ENCODE measurements around the gene BPGM.
"Not testable (repeated sequence)": the region's sequence is repeated elsewhere in the genome, so short reads cannot be mapped to it uniquely, and the experiment has no call there.

BPGM gene

DNA sequence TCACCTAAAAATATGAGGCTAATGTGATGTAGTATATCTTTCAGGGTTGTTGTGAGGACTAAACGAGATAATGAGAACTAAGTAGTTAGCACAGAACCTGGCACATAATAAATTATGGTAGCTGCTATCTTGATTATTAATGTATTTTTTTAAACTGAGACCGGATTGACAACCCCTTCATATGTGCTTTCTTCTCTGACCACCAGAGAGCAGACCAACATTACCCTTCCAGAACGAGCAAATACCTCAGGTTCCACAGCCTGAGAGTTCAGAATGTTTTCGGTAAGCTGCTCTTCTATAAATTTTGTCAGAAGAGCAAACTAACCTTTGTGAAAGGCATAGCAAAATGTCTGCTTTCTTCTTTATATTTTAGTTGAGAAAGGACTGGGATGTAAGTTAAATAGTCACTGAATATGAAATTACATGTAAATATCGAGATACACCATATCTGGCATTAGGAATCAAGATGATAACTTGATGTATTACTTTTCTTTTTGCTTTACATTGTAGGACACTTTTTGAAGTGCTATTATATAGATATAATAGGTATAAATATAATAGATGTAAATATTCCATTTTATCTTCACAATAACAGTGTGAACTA is 13.6 kb upstream of the BPGM start:
- peak in 1 of 4 experiments; percentile 1 for DNase-seq

- no peak for DNase-seq
Observed at GRCh38 chr7:134636008-134636449, 10.6 kb upstream of the BPGM start.

GRCh38 chr7:134637441-134637840 is 9.2 kb upstream of the BPGM start:
- no peak for DNase-seq

GRCh38 chr7:134637934-134638719 is 8.5 kb upstream of the BPGM start:
- no peak for DNase-seq

DNA sequence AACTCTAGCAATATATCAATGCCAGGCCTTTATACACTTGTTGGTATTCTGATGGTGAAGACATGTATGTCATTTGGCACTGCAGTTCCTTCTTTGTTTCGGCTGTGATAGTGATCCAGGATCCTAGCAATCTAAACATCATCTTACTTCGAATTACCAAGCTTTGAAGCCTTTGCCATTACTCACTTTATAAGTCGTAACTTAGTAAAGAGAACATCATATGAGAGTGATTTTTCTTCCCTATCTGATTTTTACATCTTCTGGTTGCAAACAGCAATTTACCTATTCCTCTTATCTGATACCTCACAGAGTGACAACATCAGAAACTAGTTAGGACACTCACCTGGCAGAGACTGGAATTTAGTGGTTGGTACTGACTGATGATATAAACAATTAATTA is 7.6 kb upstream of the BPGM start:
- DNase-seq: no peak

GRCh38 chr7:134639683-134640279 is 6.9 kb upstream of the BPGM start:
- DNase-seq: no peak

DNA sequence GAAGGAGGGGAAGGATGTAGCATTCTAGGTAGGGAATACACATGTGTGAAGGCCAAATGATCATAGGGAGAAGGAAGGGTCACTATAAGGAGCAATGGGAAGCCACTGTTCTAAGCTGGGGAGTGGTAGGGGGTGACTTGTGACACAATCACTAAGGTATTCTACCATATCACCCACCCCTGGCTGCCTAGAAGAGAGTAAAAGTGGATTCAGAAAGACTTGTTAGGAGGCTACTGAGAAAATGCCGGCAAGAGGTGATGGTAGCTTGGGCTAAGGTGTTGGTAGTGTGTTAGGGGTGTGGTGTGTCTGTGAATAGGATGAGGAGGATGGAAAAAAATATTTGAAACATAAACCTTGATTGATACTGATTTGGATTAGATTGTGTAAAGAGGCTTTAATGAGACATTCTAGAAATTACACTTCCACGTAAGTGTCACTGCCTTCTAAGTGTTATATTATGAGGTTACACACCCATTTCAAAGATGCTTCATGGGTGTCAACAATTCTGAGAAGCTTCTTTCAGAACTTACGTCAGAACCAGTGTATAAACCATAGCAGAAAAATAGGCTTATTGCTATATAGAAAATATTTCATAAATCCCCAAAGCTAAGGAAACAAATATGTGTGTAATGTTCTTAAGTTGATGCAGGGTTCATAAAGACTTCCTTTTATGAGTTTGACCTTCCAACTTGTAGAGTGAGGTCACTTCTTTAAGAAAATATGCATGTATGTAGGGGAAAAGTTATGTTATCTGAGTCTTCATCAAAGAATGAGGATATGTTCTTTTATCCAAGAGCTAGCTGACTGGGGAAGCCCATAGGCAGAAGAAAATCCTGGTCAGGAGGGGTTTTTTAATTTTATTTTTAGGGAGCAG is 5.6 kb upstream of the BPGM start:
- DNase-seq: no peak

- DNase-seq: not testable (repeated sequence)
Observed at GRCh38 chr7:134641981-134642380, 4.7 kb upstream of the BPGM start.

- DNase-seq: no peak
Observed at GRCh38 chr7:134643131-134643530, 3.5 kb upstream of the BPGM start.

DNA sequence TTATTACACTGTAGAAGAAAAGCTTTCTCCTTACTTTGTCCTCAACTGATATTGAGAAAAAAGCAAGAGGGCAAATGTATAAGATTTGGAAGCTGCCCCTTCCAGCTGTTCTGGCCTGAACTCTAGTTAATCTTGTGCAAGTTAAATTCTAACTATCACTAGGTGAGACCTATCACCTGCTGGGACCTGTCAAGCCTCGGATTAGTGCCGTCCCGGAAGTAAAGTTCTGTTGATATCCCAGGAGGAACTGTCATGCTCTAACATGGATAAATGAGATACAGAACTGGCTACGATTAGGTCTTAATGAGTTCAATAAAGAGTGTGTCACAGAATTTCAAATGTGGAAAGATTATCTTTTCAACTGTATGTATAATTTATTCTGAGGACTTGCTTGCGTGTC is 1.2 kb upstream of the BPGM start:
- no peak for DNase-seq

DNA sequence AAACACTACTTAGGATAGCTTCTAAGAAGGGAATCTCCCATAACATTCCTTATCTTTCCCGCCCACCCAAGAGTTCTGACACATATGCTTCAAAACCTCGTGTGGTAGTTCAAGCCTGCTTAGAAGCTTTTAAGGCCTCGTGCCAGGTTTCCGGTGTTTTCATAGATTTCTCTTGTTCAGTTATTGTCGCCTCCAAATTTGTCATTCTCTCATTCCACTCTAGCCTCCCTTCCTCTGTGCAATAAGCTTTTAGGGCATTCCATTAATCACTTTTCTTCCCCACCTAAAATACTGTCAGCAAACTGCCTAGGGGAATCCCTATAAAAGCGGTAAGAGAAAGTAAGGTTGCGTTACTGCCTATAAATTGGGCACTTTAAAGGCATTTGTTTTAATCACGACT is 718 bp upstream of the BPGM start:
- DNase-seq: peak in 1 of 4 experiments; percentile 0

GRCh38 chr7:134648456-134648855 is 1.8 kb downstream of the BPGM start:
- no peak for DNase-seq

DNA sequence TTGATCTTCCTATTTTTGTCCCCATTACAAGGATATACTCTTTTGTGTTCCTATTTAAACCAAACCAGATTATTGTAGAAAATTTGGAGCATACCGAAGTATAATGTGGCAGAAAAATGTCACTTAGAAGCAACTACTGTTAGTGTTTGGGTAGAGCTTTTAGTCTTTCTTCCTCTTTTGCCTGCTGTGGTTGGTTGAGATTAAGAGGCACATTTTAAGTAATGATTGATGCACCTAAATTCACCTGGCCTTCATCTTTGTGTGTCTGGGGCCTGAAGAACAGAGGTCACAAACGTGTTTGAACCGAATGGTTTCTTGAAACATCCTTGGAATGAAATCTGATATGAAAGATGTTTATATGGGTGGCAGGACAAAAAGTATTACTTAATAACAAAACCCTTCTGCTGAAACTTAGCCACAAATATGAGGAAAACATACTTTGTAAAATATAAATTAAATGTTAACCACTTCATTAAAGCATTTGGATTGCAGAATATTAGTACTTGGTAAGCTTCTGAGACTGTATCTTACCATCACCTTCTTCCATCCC is 2.6 kb downstream of the BPGM start:
- DNase-seq: no peak

DNA sequence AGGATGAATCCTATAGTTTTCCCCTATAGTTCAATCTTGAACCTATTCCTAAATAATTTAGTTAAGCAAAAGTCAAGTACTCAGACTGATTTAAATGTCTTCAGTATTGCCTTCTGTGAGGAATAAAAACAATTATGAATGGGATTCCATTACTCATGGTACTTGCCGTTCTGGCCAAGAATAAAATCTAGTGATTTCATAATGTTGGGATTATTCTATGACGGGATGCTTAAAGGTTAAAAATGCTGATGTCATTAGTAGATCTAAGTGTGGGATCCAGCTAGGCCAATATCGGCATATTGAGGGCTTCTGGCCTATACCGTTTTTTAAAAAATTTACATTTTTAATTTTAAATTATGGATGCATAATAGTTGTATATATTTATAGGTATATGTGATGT is 5.3 kb downstream of the BPGM start:
- DNase-seq: no peak

- DNase-seq: no peak
Observed at GRCh38 chr7:134654104-134654775, 7.6 kb downstream of the BPGM start.

DNA sequence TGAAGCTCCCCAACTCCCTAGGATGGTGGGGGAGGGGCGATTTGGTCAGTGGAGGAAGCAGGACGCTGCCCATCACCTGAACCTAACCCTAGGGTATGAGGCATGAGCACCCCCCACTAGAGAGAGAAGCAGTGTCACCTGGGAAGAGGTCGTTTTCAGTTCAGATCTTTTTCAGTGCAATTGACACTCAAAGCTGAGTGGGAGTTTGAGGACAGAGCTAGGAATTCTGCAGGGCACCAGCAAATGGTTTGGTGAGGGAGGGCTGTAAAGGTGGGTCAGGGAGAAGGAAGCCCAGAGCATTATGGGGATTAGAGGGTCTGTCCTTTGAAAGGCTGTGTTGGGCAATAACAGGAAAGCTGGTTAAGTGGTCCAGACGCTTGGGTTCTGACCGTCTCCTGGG is 10.9 kb downstream of the BPGM start:
- no peak for DNase-seq

GRCh38 chr7:134660242-134660785 is 13.7 kb downstream of the BPGM start:
- DNase-seq: no peak

DNA sequence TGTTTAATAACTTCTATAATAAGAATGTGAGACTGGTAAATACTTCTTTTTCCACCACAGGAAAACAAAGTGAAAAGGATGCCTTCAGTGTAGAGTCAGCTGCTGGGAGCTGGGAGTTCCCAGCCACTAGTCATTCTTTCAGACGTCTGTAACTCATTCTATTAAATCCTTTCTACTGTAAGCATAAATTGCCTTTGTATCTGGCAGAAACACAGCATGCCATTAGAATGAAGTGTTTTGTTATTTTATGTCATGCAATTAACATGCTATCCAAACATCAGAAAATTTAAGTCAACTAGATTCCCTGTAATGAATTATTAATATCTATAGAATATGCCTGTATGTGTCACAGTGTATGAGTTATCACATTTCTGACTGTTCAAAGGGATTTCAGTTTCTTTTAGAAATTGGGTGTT is 14.3 kb downstream of the BPGM start:
- no peak for DNase-seq

GRCh38 chr7:134662166-134662870 is 15.7 kb downstream of the BPGM start:
- DNase-seq: no peak

- no peak for DNase-seq
Observed at GRCh38 chr7:134662871-134663205, 16.2 kb downstream of the BPGM start.

DNA sequence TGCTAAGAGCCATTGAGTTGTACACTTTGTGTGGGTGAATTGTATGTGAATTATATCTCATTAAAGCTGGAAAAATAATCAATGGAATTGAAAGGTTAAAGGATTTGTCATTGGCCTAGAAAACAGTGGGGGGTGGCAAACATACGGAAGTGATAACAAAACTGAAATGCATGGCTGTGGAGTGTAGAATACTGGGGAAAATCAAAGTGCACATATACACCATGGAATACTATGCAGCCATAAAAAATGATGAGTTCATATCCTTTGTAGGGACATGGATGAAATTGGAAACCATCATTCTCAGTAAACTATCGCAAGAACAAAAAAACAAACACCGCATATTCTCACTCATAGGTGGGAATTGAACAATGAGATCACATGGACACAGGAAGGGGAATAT is 18.4 kb downstream of the BPGM start:
- DNase-seq: not testable (repeated sequence)

Data from activated naive CD4-positive, alpha-beta T cell (primary cell).